ENCODE measurements around the gene CDKN1C.
A peak's percentile ranks its signal among the peaks of the same experiment; 100 is the strongest.

CDKN1C gene

DNA sequence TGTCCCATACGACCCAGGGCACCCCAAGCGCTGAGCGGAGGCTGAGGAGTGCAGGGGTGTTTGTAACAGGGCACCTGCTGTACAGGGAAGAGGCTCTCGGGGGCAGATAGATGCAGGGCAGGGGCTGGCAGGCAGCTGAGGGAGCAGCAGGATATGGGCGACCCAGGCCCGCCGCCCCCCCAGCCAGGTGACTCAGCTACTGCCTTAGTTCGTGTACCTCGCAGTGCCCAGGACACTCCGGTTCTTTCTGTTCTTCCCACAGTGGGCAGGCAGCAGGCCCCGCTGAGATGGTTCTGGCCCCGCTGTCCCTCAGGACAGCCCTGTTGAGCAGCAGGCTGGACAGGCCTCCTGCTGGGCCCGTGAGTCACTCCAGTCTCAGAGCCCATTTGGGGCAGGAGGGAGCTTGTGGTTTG lies 27.4 kb upstream of the CDKN1C start:
- no peaks in the 10 kb centered on the region for H3K36me3 ChIP-seq (ENCODE audit: control insufficient read depth in 2 of 2, insufficient read depth in 1 of 2, low read length in 2 of 2)
- no peaks in the 10 kb centered on the region for H3K4me1 ChIP-seq (ENCODE audit: control insufficient read depth, insufficient read depth, low read length)
- no peak overlapping the region for H3K4me3 ChIP-seq (ENCODE audit: low read depth, low read length)
- POLR2A ChIA-PET: interaction anchor here (3.1 kb wide), 1 partner anchor 16 kb away, joined by 15 read pairs; the partner anchor contains the start of gene PHLDA2
- TF ChIP-seq, protein P1, sequence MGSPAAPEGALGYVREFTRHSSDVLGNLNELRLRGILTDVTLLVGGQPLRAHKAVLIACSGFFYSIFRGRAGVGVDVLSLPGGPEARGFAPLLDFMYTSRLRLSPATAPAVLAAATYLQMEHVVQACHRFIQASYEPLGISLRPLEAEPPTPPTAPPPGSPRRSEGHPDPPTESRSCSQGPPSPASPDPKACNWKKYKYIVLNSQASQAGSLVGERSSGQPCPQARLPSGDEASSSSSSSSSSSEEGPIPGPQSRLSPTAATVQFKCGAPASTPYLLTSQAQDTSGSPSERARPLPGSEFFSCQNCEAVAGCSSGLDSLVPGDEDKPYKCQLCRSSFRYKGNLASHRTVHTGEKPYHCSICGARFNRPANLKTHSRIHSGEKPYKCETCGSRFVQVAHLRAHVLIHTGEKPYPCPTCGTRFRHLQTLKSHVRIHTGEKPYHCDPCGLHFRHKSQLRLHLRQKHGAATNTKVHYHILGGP (tag by site-specific recombination; IDR thresholded peaks at IDR 0.05): no peak
- TF ChIP-seq ZNF146 (tag by site-specific recombination; IDR thresholded peaks at IDR 0.05) (no peak), ZIC2 (tag by site-specific recombination; IDR thresholded peaks at IDR 0.05) (peak; percentile 64), MEIS1 (CRISPR knock-in tag; IDR thresholded peaks at IDR 0.05; ENCODE audit: borderline replicate concordance) (no peak), ZNF202 (tag by site-specific recombination; IDR thresholded peaks at IDR 0.05; ENCODE audit: borderline replicate concordance) (no peak), REPIN1 (tag by site-specific recombination; IDR thresholded peaks at IDR 0.05; ENCODE audit: low read depth) (no peak), ZNF600 (tag by site-specific recombination; IDR thresholded peaks at IDR 0.05) (0 out of 2 replicates have a peak, but pooled peaks have one; percentile 11), KLF16 (tag by site-specific recombination; IDR thresholded peaks at IDR 0.05) (no peak), ZNF677 (tag by site-specific recombination; IDR thresholded peaks at IDR 0.05) (no peak)
- TF ChIP-seq, protein P2, sequence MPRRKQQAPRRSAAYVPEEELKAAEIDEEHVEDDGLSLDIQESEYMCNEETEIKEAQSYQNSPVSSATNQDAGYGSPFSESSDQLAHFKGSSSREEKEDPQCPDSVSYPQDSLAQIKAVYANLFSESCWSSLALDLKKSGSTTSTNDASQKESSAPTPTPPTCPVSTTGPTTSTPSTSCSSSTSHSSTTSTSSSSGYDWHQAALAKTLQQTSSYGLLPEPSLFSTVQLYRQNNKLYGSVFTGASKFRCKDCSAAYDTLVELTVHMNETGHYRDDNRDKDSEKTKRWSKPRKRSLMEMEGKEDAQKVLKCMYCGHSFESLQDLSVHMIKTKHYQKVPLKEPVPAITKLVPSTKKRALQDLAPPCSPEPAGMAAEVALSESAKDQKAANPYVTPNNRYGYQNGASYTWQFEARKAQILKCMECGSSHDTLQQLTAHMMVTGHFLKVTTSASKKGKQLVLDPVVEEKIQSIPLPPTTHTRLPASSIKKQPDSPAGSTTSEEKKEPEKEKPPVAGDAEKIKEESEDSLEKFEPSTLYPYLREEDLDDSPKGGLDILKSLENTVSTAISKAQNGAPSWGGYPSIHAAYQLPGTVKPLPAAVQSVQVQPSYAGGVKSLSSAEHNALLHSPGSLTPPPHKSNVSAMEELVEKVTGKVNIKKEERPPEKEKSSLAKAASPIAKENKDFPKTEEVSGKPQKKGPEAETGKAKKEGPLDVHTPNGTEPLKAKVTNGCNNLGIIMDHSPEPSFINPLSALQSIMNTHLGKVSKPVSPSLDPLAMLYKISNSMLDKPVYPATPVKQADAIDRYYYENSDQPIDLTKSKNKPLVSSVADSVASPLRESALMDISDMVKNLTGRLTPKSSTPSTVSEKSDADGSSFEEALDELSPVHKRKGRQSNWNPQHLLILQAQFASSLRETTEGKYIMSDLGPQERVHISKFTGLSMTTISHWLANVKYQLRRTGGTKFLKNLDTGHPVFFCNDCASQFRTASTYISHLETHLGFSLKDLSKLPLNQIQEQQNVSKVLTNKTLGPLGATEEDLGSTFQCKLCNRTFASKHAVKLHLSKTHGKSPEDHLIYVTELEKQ (tag by site-specific recombination; IDR thresholded peaks at IDR 0.05; ENCODE audit: borderline replicate concordance): no peak
- no peaks in the 10 kb centered on the region for H3K9me3 ChIP-seq (ENCODE audit: control insufficient read depth, insufficient read depth, low read depth, low read length)
- CTCF ChIA-PET: interaction anchor here (0.6 to 1.5 kb wide), 6 partner anchors 12 to 720 kb away, joined by 3 to 4 read pairs (median 3); no protein-coding TSS in a partner anchor
- no peak overlapping the region for H3K27ac ChIP-seq (ENCODE audit: extremely low read depth, low read depth, low read length)

DNA sequence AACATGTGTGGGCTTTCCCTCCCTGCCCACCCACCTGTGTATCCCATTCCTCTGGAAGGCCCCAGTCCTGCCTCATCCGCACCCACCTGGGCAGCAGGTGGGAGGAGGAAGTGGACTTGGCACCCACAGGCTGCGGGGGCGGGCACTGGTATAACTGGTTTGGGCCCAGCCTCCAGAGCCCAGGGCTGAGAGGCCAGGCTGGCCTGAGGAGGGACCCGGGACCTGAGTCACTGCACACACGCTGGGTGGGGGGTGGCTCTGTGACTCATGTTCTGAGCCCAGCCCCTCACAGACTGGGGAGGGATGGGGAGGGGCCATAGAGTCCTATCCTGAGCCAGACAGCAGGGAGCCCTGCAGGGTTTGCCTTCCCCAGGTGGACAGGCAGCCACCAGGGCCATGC lies 26.9 kb upstream of the CDKN1C start:
- Histone ChIP-seq H3K27ac (ENCODE audit: extremely low read depth, low read depth, low read length) (no peak overlapping the region), H3K4me1 (ENCODE audit: control insufficient read depth, insufficient read depth, low read length) (no peaks in the 10 kb centered on the region), H3K9me3 (ENCODE audit: control insufficient read depth, insufficient read depth, low read depth, low read length) (no peaks in the 10 kb centered on the region), H3K4me3 (ENCODE audit: low read depth, low read length) (no peak overlapping the region), H3K36me3 (ENCODE audit: control insufficient read depth in 2 of 2, insufficient read depth in 1 of 2, low read length in 2 of 2) (no peaks in the 10 kb centered on the region)
- ChIA-PET CTCF (interaction anchor here (0.6 to 1.5 kb wide), 2 partner anchors 18 to 302 kb away, joined by 4 read pairs; no protein-coding TSS in a partner anchor), POLR2A (interaction anchor here (3.1 kb wide), 1 partner anchor 17 kb away, joined by 15 read pairs; the partner anchor contains the start of gene PHLDA2)
- no peak for TF ChIP-seq ZNF658 (tag by site-specific recombination; IDR thresholded peaks at IDR 0.05)
- no peak for TF ChIP-seq TCF7L2 (IDR thresholded peaks at IDR 0.05; ENCODE audit: borderline replicate concordance, low read depth, low read length)
- peak; percentile 71 for TF ChIP-seq GLIS1 (tag by site-specific recombination; IDR thresholded peaks at IDR 0.05)
- TF ChIP-seq, protein P3, sequence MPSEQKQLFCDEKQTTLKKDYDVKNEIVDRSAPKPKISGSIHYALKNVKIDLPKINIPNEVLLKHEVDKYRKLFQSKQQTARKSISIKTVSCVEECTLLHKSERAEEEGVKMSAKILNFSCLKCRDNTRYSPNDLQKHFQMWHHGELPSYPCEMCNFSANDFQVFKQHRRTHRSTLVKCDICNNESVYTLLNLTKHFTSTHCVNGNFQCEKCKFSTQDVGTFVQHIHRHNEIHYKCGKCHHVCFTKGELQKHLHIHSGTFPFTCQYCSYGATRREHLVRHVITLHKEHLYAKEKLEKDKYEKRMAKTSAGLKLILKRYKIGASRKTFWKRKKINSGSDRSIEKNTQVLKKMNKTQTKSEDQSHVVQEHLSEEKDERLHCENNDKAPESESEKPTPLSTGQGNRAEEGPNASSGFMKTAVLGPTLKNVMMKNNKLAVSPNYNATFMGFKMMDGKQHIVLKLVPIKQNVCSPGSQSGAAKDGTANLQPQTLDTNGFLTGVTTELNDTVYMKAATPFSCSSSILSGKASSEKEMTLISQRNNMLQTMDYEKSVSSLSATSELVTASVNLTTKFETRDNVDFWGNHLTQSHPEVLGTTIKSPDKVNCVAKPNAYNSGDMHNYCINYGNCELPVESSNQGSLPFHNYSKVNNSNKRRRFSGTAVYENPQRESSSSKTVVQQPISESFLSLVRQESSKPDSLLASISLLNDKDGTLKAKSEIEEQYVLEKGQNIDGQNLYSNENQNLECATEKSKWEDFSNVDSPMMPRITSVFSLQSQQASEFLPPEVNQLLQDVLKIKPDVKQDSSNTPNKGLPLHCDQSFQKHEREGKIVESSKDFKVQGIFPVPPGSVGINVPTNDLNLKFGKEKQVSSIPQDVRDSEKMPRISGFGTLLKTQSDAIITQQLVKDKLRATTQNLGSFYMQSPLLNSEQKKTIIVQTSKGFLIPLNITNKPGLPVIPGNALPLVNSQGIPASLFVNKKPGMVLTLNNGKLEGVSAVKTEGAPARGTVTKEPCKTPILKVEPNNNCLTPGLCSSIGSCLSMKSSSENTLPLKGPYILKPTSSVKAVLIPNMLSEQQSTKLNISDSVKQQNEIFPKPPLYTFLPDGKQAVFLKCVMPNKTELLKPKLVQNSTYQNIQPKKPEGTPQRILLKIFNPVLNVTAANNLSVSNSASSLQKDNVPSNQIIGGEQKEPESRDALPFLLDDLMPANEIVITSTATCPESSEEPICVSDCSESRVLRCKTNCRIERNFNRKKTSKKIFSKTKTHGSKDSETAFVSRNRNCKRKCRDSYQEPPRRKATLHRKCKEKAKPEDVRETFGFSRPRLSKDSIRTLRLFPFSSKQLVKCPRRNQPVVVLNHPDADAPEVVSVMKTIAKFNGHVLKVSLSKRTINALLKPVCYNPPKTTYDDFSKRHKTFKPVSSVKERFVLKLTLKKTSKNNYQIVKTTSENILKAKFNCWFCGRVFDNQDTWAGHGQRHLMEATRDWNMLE (tag by site-specific recombination; conservative IDR thresholded peaks at IDR 0.05; ENCODE audit: low read depth): no peak
- no peak for TF ChIP-seq ZNF560 (tag by site-specific recombination; IDR thresholded peaks at IDR 0.05; ENCODE audit: borderline replicate concordance)
- no peak for TF ChIP-seq KLF7 (tag by site-specific recombination; IDR thresholded peaks at IDR 0.05; ENCODE audit: borderline replicate concordance)
- TF ChIP-seq, protein P1 (tag by site-specific recombination; IDR thresholded peaks at IDR 0.05): no peak
- TF ChIP-seq SP7 (tag by site-specific recombination; IDR thresholded peaks at IDR 0.05): 0 out of 2 replicates have a peak, but pooled peaks have one; percentile 13
- peak; percentile 73 for TF ChIP-seq GLIS2 (tag by site-specific recombination; IDR thresholded peaks at IDR 0.05)
- TF ChIP-seq, protein P4, sequence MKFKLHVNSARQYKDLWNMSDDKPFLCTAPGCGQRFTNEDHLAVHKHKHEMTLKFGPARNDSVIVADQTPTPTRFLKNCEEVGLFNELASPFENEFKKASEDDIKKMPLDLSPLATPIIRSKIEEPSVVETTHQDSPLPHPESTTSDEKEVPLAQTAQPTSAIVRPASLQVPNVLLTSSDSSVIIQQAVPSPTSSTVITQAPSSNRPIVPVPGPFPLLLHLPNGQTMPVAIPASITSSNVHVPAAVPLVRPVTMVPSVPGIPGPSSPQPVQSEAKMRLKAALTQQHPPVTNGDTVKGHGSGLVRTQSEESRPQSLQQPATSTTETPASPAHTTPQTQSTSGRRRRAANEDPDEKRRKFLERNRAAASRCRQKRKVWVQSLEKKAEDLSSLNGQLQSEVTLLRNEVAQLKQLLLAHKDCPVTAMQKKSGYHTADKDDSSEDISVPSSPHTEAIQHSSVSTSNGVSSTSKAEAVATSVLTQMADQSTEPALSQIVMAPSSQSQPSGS (tag by site-specific recombination; IDR thresholded peaks at IDR 0.05; ENCODE audit: low read depth): no peak
- TF ChIP-seq, protein P5, sequence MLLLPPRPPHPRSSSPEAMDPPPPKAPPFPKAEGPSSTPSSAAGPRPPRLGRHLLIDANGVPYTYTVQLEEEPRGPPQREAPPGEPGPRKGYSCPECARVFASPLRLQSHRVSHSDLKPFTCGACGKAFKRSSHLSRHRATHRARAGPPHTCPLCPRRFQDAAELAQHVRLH (tag by site-specific recombination; IDR thresholded peaks at IDR 0.05): no peak
- TF ChIP-seq ZNF549 (tag by site-specific recombination; IDR thresholded peaks at IDR 0.05): no peak
